ENCODE data around the gene OPTC.

The OPTC gene

GRCh38 chr1:203507759-203508158, 13.8 kb downstream of the OPTC start:
- H3K9me2 ChIP-seq (replicated peaks; ENCODE audit: insufficient read depth, low read length), result no peaks in the 10 kb centered on the region
- no peak overlapping the region for H3K9ac ChIP-seq (ENCODE audit: low read length)
- H3K79me2 ChIP-seq (ENCODE audit: low read length), result no peaks in the 10 kb centered on the region
- no peak overlapping the region for H2AFZ ChIP-seq (ENCODE audit: low read length)
- no peaks in the 10 kb centered on the region for H3K9me3 ChIP-seq (replicated peaks; ENCODE audit: insufficient read depth, low read length)
- no peak overlapping the region for H3K27ac ChIP-seq (ENCODE audit: low read length)
- DNase-seq, result no peak
- H3K4me1 ChIP-seq (ENCODE audit: low read length), result no peaks in the 10 kb centered on the region
- no peak for TF ChIP-seq CTCF (IDR thresholded peaks at IDR 0.05; ENCODE audit: low read length)
- TF ChIP-seq EZH2phosphoT487 (IDR thresholded peaks at IDR 0.05; ENCODE audit: low read length), result no peak
- no peak for TF ChIP-seq EZH2 (optimal IDR thresholded peaks at IDR 0.05; ENCODE audit: low read depth, low read length)
- no peak overlapping the region for H3K4me2 ChIP-seq (ENCODE audit: low read depth, low read length)
- no peaks in the 10 kb centered on the region for H3K36me3 ChIP-seq (replicated peaks; ENCODE audit: insufficient read depth, low read length)
- H3K4me3 ChIP-seq (ENCODE audit: low read length), result no peak overlapping the region
- no peaks in the 10 kb centered on the region for H3K27me3 ChIP-seq (replicated peaks; ENCODE audit: insufficient read depth, low read length)
- H4K20me1 ChIP-seq (ENCODE audit: insufficient read depth, low read length), result no peaks in the 10 kb centered on the region
- no peaks in the 10 kb centered on the region for H3F3A ChIP-seq (ENCODE audit: insufficient read depth, low read length)

GRCh38 chr1:203508463-203509073, 14.6 kb downstream of the OPTC start:
- Histone ChIP-seq H3K27ac (ENCODE audit: low read length) (no peak overlapping the region), H3K9me2 (replicated peaks; ENCODE audit: insufficient read depth, low read length) (no peaks in the 10 kb centered on the region), H3K9me3 (replicated peaks; ENCODE audit: insufficient read depth, low read length) (no peaks in the 10 kb centered on the region), H3K4me3 (ENCODE audit: low read length) (no peak overlapping the region), H3K9ac (ENCODE audit: low read length) (no peak overlapping the region), H2AFZ (ENCODE audit: low read length) (no peak overlapping the region), H3K27me3 (replicated peaks; ENCODE audit: insufficient read depth, low read length) (no peaks in the 10 kb centered on the region), H4K20me1 (ENCODE audit: insufficient read depth, low read length) (no peaks in the 10 kb centered on the region), H3F3A (ENCODE audit: insufficient read depth, low read length) (no peaks in the 10 kb centered on the region), H3K36me3 (replicated peaks; ENCODE audit: insufficient read depth, low read length) (no peaks in the 10 kb centered on the region), H3K4me1 (ENCODE audit: low read length) (no peaks in the 10 kb centered on the region), H3K4me2 (ENCODE audit: low read depth, low read length) (no peak overlapping the region), H3K79me2 (ENCODE audit: low read length) (no peaks in the 10 kb centered on the region)
- TF ChIP-seq EZH2 (optimal IDR thresholded peaks at IDR 0.05; ENCODE audit: low read depth, low read length) (no peak), CTCF (IDR thresholded peaks at IDR 0.05; ENCODE audit: low read length) (no peak), EZH2phosphoT487 (IDR thresholded peaks at IDR 0.05; ENCODE audit: low read length) (no peak)
- DNase-seq, result no peak

GRCh38 chr1:203509135-203509534, 15.2 kb downstream of the OPTC start:
- no peak for DNase-seq
- no peaks in the 10 kb centered on the region for H3K36me3 ChIP-seq (replicated peaks; ENCODE audit: insufficient read depth, low read length)
- TF ChIP-seq EZH2phosphoT487 (IDR thresholded peaks at IDR 0.05; ENCODE audit: low read length) (no peak), EZH2 (optimal IDR thresholded peaks at IDR 0.05; ENCODE audit: low read depth, low read length) (no peak), CTCF (IDR thresholded peaks at IDR 0.05; ENCODE audit: low read length) (no peak)
- no peaks in the 10 kb centered on the region for H3K9me2 ChIP-seq (replicated peaks; ENCODE audit: insufficient read depth, low read length)
- H3K9me3 ChIP-seq (replicated peaks; ENCODE audit: insufficient read depth, low read length), result no peaks in the 10 kb centered on the region
- H3K4me1 ChIP-seq (ENCODE audit: low read length), result no peaks in the 10 kb centered on the region
- no peak overlapping the region for H2AFZ ChIP-seq (ENCODE audit: low read length)
- H3K4me3 ChIP-seq (ENCODE audit: low read length), result no peak overlapping the region
- H3K27me3 ChIP-seq (replicated peaks; ENCODE audit: insufficient read depth, low read length), result no peaks in the 10 kb centered on the region
- H3K9ac ChIP-seq (ENCODE audit: low read length), result no peak overlapping the region
- no peak overlapping the region for H3K4me2 ChIP-seq (ENCODE audit: low read depth, low read length)
- no peaks in the 10 kb centered on the region for H3F3A ChIP-seq (ENCODE audit: insufficient read depth, low read length)
- no peaks in the 10 kb centered on the region for H3K79me2 ChIP-seq (ENCODE audit: low read length)
- no peak overlapping the region for H3K27ac ChIP-seq (ENCODE audit: low read length)
- no peaks in the 10 kb centered on the region for H4K20me1 ChIP-seq (ENCODE audit: insufficient read depth, low read length)
